ENCODE data around the gene EPS8L2. TPM values are rescaled to one million over a fixed set of nuclear protein-coding genes. Genes with fewer than 3 reads are reported as not detected.
"Not testable (repeated sequence)": the region's sequence is repeated elsewhere in the genome, so short reads cannot be mapped to it uniquely, and the experiment has no call there.

Gene EPS8L2
- total RNA-seq, 4 donors from 2014 or later = 14.1 to 27.6 (median 22.3) TPM

- DNase-seq (ENCODE audit: low spot score) (no peak), ATAC-seq (ENCODE audit: low FRiP score) (no peak)
- TF ChIP-seq CTCF (IDR thresholded peaks at IDR 0.05) = no peak
Measured at GRCh38 chr11:733072-733471, 27.0 kb downstream of the EPS8L2 start.

GRCh38 chr11:734541-734940 lies 28.5 kb downstream of the EPS8L2 start:
- DNase-seq (ENCODE audit: low spot score); ATAC-seq (ENCODE audit: low FRiP score): not testable (repeated sequence)

- TF ChIP-seq CTCF (IDR thresholded peaks at IDR 0.05) = no peak
- DNase-seq (ENCODE audit: low spot score) (no peak), ATAC-seq (ENCODE audit: low FRiP score) (no peak)
Measured at GRCh38 chr11:737366-737765, 31.3 kb downstream of the EPS8L2 start.

- not testable (repeated sequence) for DNase-seq (ENCODE audit: low spot score); ATAC-seq (ENCODE audit: low FRiP score)
Measured at GRCh38 chr11:737899-738298, 31.9 kb downstream of the EPS8L2 start.

GRCh38 chr11:742156-742546 lies 36.1 kb downstream of the EPS8L2 start:
- no peak for ATAC-seq (ENCODE audit: low FRiP score)
- TF ChIP-seq CTCF (IDR thresholded peaks at IDR 0.05) = no peak
- DNase-seq (ENCODE audit: low spot score) = no peak

- DNase-seq (ENCODE audit: low spot score) (no peak), ATAC-seq (ENCODE audit: low FRiP score) (no peak)
- no peak for TF ChIP-seq CTCF (IDR thresholded peaks at IDR 0.05)
Measured at GRCh38 chr11:742571-743201, 36.7 kb downstream of the EPS8L2 start.

- ATAC-seq (ENCODE audit: low FRiP score) (no peak), DNase-seq (ENCODE audit: low spot score) (no peak)
Measured at GRCh38 chr11:745428-745827, 39.4 kb downstream of the EPS8L2 start.

More at GRCh38 chr11:745428-745827, 39.4 kb downstream of the EPS8L2 start:
- TF ChIP-seq CTCF (IDR thresholded peaks at IDR 0.05) = no peak
